DOHH2 (cell line): ENCODE results near the gene FAM120A.

Experiments used
- EZH2phosphoT487 ChIP-seq: fragments of 200-600 bp; sonication (generic); IDR thresholded peaks from 2 replicates; pipeline ENCODE4 v1.6.1; 2017; ENCODE audit warnings: borderline replicate concordance, mild to moderate bottlenecking, antibody characterized with exemption, low read length, moderate library complexity, mixed read lengths
- TF ChIP-seq, protein P1 (sequence below): fragments of 200-600 bp; sonication (generic); IDR thresholded peaks from one replicate; pipeline ENCODE4 v1.5.1; 2014; ENCODE audit warnings: antibody characterized with exemption, mild to moderate bottlenecking, low read depth, low read length; ENCODE audit not compliant: poor library complexity, severe bottlenecking

DNA sequence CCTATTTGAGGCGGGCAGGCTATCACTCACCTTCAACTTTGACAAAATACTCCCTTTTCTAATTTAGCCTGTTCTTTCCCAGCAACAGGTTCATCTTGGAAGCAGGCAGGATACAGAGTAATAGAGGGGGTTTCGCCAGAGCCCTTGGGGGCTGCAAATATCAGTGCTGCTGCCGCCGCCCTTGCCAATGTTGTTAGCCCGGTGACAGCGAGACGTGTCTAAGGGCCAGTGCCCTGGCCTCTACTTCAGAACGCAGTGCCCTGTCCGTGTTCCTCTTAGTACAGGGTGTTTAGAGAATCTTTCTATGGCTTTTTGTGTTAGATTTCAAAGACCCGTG is 1.2 kb downstream of the FAM120A start:
- TF ChIP-seq, protein P1, sequence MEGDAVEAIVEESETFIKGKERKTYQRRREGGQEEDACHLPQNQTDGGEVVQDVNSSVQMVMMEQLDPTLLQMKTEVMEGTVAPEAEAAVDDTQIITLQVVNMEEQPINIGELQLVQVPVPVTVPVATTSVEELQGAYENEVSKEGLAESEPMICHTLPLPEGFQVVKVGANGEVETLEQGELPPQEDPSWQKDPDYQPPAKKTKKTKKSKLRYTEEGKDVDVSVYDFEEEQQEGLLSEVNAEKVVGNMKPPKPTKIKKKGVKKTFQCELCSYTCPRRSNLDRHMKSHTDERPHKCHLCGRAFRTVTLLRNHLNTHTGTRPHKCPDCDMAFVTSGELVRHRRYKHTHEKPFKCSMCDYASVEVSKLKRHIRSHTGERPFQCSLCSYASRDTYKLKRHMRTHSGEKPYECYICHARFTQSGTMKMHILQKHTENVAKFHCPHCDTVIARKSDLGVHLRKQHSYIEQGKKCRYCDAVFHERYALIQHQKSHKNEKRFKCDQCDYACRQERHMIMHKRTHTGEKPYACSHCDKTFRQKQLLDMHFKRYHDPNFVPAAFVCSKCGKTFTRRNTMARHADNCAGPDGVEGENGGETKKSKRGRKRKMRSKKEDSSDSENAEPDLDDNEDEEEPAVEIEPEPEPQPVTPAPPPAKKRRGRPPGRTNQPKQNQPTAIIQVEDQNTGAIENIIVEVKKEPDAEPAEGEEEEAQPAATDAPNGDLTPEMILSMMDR, result no peak
- TF ChIP-seq EZH2phosphoT487, result no peak
